Measurements from ENCODE around the gene SOX15.

GRCh38 chr17:7627250-7628121, 37.6 kb upstream of the SOX15 start, which contains the start of gene SAT2:
- TF ChIP-seq CTCF (conservative IDR thresholded peaks at IDR 0.05; ENCODE audit: low read depth, low read length): no peak
- TF ChIP-seq EZH2phosphoT487 (IDR thresholded peaks at IDR 0.05; ENCODE audit: borderline replicate concordance, low read length): no peak
- TF ChIP-seq EZH2 (IDR thresholded peaks at IDR 0.05; ENCODE audit: low read length, unreplicated experiment): no peak
